Ascending aorta (tissue), 2 donors: ENCODE data around the gene P3H3. TPM values are rescaled to one million over a fixed set of nuclear protein-coding genes. Genes with fewer than 3 reads are reported as not detected.

Experiments used
- DNase-seq, 2 donors: peaks; one replicate each; pipeline ENCODE4 v3.0.0-alpha.2; 2019; ENCODE audit warnings: low spot score in 2 of 2
- H3K27ac ChIP-seq, 2 donors: fragments of 200-600 bp; sonication (generic); one replicate each; pipeline ENCODE4 v1.5.1; 2016 to 2017; ENCODE audit warnings: mild to moderate bottlenecking in 1 of 2
- H3K27me3 ChIP-seq: fragments of 200-600 bp; sonication (generic); one replicate; pipeline ENCODE4 v1.5.1; 2017
- H3K36me3 ChIP-seq, 2 donors: fragments of 200-600 bp; sonication (generic); one replicate each; pipeline ENCODE4 v1.5.1; 2016
- H3K4me1 ChIP-seq, 2 donors: fragments of 200-600 bp; sonication (generic); one replicate each; pipeline ENCODE4 v1.5.1; 2016 to 2017; ENCODE audit warnings: mild to moderate bottlenecking in 1 of 2
- H3K4me3 ChIP-seq, 2 donors: fragments of 200-600 bp; sonication (generic); one replicate each; pipeline ENCODE4 v1.5.1; 2016 to 2017; ENCODE audit warnings: mild to moderate bottlenecking in 1 of 2
- H3K9me3 ChIP-seq, 2 donors: fragments of 200-600 bp; sonication (generic); one replicate each; pipeline ENCODE4 v1.5.1; 2016
- CTCF ChIP-seq, 3 experiments: fragments of 200-600 bp in 2 of 3; fragments of 450-650 bp in 1 of 3; sonication (generic) in 2 of 3; IDR thresholded peaks; one replicate each; pipeline ENCODE4 v1.5.1; 2016 to 2019; ENCODE audit warnings: antibody characterized with exemption in 3 of 3, mild to moderate bottlenecking in 1 of 3, moderate library complexity in 1 of 3
- intact Hi-C: fragments of 100-400 bp; cut with DNase I; formaldehyde crosslinking; loops from one replicate; pipeline ENCODE4 v1.15.1; 2023
- total RNA-seq: library from RNA; depleted of rRNA; stranded (reverse); fragments of >200 nt; gene quantifications from one replicate; pipeline ENCODE4 v1.1.0, GENCODE V29; 2016

P3H3 gene
- total RNA-seq, 1 donor from 2014 or later, result 62.2 TPM

DNA sequence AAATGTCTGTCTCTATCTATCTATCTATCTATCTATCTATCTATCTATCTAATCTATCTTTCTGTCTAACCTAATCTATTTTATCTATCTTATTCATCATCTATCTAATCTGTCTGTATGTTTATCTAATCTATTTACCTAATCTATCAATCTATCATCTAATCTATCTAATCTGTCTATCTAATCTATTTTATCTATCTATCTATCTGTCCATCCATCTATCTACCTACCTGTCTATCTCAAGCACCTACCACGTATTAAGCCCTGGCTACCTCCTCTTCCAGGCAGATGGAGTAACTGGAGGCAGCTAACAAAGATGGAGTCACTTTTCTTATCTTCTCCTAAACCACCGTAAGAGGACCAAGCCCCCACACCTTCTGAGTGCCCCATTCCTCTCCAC lies 33.1 kb upstream of the P3H3 start:
- Histone ChIP-seq H3K27ac (no peak overlapping the region), H3K27me3 (no peaks in the 10 kb centered on the region), H3K36me3 (no peaks in the 10 kb centered on the region), H3K4me3 (no peak overlapping the region), H3K4me1 (no peaks in the 10 kb centered on the region), H3K9me3 (no peaks in the 10 kb centered on the region)
- no peak for DNase-seq
- intact Hi-C loops, result no loop called here
- TF ChIP-seq CTCF (IDR thresholded peaks at IDR 0.05), result no peak

DNA sequence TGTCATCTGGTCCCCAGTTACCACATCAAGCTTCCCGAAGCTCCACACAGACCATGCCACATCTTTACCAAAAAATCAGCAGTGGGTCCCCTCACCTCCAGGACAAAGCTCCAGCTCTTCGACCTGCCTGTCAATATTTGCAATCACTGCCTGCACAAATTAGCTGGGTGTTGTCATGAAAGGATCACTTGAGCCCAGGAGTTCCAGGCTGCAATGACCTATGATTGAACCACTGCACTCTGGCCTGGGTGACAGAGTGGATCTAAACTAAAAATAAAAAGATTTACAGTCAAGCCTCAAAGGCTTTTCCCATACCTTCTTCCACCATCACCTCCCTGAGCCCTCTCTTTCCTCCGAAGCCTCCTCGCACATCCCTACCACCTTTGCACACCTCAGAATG lies 31.6 kb upstream of the P3H3 start:
- Histone ChIP-seq H3K4me3 (no peak overlapping the region), H3K4me1 (no peaks in the 10 kb centered on the region), H3K36me3 (no peaks in the 10 kb centered on the region), H3K9me3 (no peaks in the 10 kb centered on the region), H3K27ac (no peak overlapping the region), H3K27me3 (no peaks in the 10 kb centered on the region)
- intact Hi-C loops, result no loop called here
- DNase-seq, result no peak
- no peak for TF ChIP-seq CTCF (IDR thresholded peaks at IDR 0.05)

DNA sequence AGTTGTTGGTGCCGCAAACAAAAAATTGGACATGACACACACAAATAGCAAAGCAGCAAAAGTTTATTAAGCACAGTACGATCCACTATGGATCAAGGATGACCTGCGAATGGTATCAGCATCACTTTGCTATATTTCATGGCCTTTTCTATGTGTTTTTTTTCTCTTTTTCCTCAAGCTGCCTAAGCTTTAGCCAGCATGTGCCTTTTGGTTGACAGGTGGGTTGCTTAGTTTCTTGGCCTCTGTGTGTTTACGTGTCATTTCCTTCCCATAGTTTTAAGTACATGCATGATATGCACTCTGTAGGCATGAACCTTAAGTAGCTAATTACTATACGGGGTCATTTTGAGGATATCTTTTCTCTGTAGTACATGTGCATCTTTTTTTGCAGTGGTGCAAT lies 29.1 kb upstream of the P3H3 start:
- Histone ChIP-seq H3K4me1 (no peaks in the 10 kb centered on the region), H3K36me3 (no peaks in the 10 kb centered on the region), H3K4me3 (no peak overlapping the region), H3K9me3 (no peaks in the 10 kb centered on the region), H3K27ac (no peak overlapping the region), H3K27me3 (no peaks in the 10 kb centered on the region)
- intact Hi-C loops, result no loop called here
- TF ChIP-seq CTCF (IDR thresholded peaks at IDR 0.05), result no peak
- no peak for DNase-seq

DNA sequence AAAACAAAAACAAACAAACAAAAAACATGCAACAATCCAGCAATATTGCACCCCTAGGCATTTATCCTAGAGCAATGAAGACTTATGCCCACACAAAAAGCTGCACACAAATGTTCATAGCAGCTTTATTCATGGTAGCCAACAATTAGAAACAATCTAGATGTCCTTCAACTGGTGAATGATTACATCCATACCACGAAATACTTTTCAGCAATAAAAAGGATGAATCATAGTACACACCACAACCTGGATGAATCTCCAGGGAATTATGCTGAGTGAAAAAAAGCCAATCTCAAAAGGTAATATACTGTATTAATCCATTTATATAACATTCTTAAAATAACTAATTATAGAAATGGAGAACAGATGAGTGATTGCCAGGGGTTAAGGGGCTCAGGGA lies 21.0 kb upstream of the P3H3 start:
- Histone ChIP-seq H3K4me3 (no peak overlapping the region), H3K27ac (no peak overlapping the region), H3K4me1 (no peaks in the 10 kb centered on the region), H3K36me3 (no peaks in the 10 kb centered on the region), H3K9me3 (no peaks in the 10 kb centered on the region), H3K27me3 (no peaks in the 10 kb centered on the region)
- TF ChIP-seq CTCF (IDR thresholded peaks at IDR 0.05), result no peak
- no peak for DNase-seq
- intact Hi-C loops, result no loop called here

DNA sequence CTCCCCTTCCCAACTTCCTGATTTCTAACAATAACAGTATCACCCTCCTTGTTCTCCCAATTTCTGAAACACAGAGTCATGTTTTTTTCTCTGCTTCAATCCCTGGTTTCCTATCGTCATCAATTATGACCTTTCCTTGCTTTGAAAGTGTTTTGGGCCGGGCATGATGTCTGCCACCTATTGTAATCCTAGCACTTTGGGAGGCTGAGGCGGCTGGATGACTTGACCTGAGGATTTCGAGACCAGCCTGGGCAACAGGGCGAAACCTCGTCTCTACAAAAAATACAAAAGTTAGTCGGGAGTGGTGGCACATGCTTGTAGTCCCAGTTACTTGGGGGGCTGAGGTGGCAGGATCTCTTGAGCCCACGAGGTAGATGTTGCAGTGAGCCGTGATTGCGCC lies 19.2 kb upstream of the P3H3 start:
- H3K27me3 ChIP-seq, result no peaks in the 10 kb centered on the region
- no peaks in the 10 kb centered on the region for H3K4me1 ChIP-seq
- TF ChIP-seq CTCF (IDR thresholded peaks at IDR 0.05), result no peak
- no peaks in the 10 kb centered on the region for H3K9me3 ChIP-seq
- no peak overlapping the region for H3K4me3 ChIP-seq
- H3K36me3 ChIP-seq, result no peaks in the 10 kb centered on the region
- intact Hi-C loops, result no loop called here
- H3K27ac ChIP-seq, result no peak overlapping the region
- no peak for DNase-seq

GRCh38 chr12:6810758-6811157 lies 17.4 kb upstream of the P3H3 start:
- no peak overlapping the region for H3K4me3 ChIP-seq
- no peaks in the 10 kb centered on the region for H3K36me3 ChIP-seq
- H3K4me1 ChIP-seq, result no peaks in the 10 kb centered on the region
- intact Hi-C loops, result no loop called here
- no peaks in the 10 kb centered on the region for H3K27me3 ChIP-seq
- no peak for DNase-seq
- H3K27ac ChIP-seq, result no peak overlapping the region
- TF ChIP-seq CTCF (IDR thresholded peaks at IDR 0.05), result no peak
- no peaks in the 10 kb centered on the region for H3K9me3 ChIP-seq
